Measurements from ENCODE around the gene MYOF.

MYOF gene

DNA sequence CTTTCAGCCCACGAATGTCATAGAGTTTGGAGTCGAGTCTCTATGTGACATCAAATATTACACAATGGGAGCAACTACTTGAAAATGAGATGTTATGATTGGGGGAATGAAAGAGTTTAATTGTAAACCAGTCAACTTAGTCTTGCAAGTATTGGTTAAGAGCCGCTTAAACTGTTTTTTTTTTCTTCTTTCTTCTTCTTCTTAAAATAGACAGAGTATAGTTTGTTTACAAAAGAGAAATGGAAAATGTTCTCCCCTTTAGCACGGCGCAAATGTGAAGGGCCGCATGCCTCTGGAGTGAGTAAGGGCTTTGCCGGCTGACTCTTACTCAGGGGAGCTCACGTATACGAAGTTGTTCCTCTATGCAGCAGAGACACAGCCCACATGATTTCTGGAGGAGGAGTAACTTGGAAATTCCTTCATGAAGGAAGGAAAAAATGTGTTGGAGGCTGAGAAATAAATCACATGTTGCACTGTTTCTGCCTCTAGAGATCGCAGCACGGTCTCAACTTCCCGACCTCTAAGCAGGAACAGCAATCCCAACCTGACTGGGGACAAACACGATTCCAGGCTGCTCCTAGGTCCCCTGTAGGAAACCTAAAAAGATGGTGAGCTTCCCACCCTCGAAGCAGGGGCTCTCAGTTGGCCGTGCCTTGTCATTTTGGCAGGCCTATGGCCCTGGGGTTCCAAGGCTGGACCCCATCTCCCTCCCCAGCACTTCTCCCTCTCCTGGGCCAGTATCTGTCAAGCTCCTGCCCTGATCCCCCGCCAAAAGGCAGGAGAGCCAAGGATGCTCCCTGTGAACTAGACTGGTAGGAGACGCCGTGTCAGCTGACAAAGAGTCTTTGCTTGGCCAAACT, 44.8 kb downstream of the MYOF start:
- peak overlapping the region; percentile 18 for H3K4me3 ChIP-seq (ENCODE audit: control insufficient read depth, low read depth, low read length)
- TF ChIP-seq, protein P1, sequence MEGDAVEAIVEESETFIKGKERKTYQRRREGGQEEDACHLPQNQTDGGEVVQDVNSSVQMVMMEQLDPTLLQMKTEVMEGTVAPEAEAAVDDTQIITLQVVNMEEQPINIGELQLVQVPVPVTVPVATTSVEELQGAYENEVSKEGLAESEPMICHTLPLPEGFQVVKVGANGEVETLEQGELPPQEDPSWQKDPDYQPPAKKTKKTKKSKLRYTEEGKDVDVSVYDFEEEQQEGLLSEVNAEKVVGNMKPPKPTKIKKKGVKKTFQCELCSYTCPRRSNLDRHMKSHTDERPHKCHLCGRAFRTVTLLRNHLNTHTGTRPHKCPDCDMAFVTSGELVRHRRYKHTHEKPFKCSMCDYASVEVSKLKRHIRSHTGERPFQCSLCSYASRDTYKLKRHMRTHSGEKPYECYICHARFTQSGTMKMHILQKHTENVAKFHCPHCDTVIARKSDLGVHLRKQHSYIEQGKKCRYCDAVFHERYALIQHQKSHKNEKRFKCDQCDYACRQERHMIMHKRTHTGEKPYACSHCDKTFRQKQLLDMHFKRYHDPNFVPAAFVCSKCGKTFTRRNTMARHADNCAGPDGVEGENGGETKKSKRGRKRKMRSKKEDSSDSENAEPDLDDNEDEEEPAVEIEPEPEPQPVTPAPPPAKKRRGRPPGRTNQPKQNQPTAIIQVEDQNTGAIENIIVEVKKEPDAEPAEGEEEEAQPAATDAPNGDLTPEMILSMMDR (conservative IDR thresholded peaks at IDR 0.05; ENCODE audit: control insufficient read depth, insufficient read depth, low read depth, low read length): no peak
- DNase-seq (ENCODE audit: low read depth): peak; percentile 99

GRCh38 chr10:93436591-93437085, 45.5 kb downstream of the MYOF start:
- H3K4me3 ChIP-seq (ENCODE audit: control insufficient read depth, low read depth, low read length): no peak overlapping the region
- TF ChIP-seq, protein P1 (conservative IDR thresholded peaks at IDR 0.05; ENCODE audit: control insufficient read depth, insufficient read depth, low read depth, low read length): no peak
- DNase-seq (ENCODE audit: low read depth): peak; percentile 98

GRCh38 chr10:93435621-93436397, 46.3 kb downstream of the MYOF start:
- TF ChIP-seq, protein P1 (conservative IDR thresholded peaks at IDR 0.05; ENCODE audit: control insufficient read depth, insufficient read depth, low read depth, low read length): no peak
- peak; percentile 80 for DNase-seq (ENCODE audit: low read depth)
- no peak overlapping the region for H3K4me3 ChIP-seq (ENCODE audit: control insufficient read depth, low read depth, low read length)

DNA sequence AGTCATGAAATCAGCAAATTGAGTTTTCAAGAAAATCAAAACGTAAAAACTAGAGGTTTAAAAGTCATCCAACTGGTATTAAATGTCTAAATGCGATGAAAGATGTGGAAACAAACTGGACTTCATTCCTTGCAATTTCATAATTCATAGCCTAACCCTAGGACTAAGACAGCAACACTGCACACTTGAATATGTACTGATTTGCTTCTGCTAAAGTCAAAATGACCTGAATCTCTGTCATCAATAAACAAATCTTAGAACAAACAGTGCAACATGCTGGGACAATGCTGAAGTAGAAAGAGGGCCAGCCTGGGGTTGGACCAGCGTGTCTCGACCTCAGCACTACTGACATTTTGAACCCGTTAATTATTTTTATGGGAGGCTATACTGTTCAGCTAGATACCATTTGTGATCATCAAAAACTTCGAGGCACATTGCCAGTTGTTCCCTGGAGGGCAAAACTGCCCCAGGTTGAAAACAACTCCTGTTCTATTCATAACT, 47.1 kb downstream of the MYOF start:
- TF ChIP-seq, protein P1 (conservative IDR thresholded peaks at IDR 0.05; ENCODE audit: control insufficient read depth, insufficient read depth, low read depth, low read length): no peak
- H3K4me3 ChIP-seq (ENCODE audit: control insufficient read depth, low read depth, low read length): no peak overlapping the region
- no peak for DNase-seq (ENCODE audit: low read depth)

- no peak overlapping the region for H3K4me3 ChIP-seq (ENCODE audit: control insufficient read depth, low read depth, low read length)
- TF ChIP-seq, protein P1 (conservative IDR thresholded peaks at IDR 0.05; ENCODE audit: control insufficient read depth, insufficient read depth, low read depth, low read length): no peak
- DNase-seq (ENCODE audit: low read depth): no peak
These were observed 50.8 kb downstream of the MYOF start for GRCh38 chr10:93431361-93431760.

DNA sequence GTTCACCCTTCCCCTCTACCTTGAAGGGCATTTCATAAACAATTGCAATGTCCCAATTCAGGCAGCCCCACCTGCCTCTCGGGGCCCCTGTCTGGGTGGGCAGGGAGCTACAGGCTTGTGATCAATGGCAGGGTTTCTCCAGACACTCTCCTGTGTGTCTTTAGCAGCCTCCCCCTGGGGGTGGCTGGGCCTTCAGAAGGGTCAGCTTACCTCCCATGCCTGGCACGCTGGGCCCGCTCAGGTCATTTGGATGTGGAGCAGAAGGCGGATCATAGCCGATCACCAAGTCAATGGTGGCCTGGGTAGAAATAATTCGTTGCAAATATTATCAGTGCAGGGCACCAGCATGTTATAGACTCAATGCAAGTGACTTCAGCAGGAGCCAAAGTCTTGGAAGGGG, 56.3 kb downstream of the MYOF start:
- no peak overlapping the region for H3K4me3 ChIP-seq (ENCODE audit: control insufficient read depth, low read depth, low read length)
- DNase-seq (ENCODE audit: low read depth): no peak
- TF ChIP-seq, protein P1 (conservative IDR thresholded peaks at IDR 0.05; ENCODE audit: control insufficient read depth, insufficient read depth, low read depth, low read length): no peak

Data from fibroblast of mammary gland (primary cell).